ENCODE measurements around the gene ZFP42. TPM values are rescaled to one million over a fixed set of nuclear protein-coding genes. Genes with fewer than 3 reads are reported as not detected.

Gene ZFP42
- total RNA-seq, 1 experiment from 2014 or later = 0.12 TPM

DNA sequence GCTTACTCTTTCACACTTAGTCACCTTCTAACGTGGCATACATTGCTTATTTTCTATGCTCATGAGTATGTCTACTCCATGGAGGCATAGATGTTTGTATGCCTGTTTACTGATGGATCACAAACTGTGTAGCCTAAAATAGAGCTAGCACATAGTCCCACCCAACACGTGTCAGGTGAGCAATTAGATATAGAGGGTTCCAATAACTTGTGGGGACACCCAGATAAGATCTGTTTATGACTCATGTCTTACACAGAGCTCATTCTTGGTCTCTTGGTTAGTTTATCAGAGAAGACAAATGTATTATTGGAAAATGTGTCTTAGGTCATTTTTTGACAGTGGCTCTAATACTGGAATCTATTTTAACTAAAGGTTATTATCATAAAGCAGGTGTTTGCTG is 6.8 kb downstream of the ZFP42 start (continued):
- no peak for TF ChIP-seq YY1 (IDR thresholded peaks at IDR 0.05; ENCODE audit: extremely low read depth, insufficient replicate concordance, low read depth, low read length)
- no peak for TF ChIP-seq EZH2 (IDR thresholded peaks at IDR 0.05)
- TF ChIP-seq TCF7L2 (IDR thresholded peaks at IDR 0.05; ENCODE audit: borderline replicate concordance, extremely low read depth, insufficient read depth, insufficient read length) = no peak
- TF ChIP-seq, protein P1, sequence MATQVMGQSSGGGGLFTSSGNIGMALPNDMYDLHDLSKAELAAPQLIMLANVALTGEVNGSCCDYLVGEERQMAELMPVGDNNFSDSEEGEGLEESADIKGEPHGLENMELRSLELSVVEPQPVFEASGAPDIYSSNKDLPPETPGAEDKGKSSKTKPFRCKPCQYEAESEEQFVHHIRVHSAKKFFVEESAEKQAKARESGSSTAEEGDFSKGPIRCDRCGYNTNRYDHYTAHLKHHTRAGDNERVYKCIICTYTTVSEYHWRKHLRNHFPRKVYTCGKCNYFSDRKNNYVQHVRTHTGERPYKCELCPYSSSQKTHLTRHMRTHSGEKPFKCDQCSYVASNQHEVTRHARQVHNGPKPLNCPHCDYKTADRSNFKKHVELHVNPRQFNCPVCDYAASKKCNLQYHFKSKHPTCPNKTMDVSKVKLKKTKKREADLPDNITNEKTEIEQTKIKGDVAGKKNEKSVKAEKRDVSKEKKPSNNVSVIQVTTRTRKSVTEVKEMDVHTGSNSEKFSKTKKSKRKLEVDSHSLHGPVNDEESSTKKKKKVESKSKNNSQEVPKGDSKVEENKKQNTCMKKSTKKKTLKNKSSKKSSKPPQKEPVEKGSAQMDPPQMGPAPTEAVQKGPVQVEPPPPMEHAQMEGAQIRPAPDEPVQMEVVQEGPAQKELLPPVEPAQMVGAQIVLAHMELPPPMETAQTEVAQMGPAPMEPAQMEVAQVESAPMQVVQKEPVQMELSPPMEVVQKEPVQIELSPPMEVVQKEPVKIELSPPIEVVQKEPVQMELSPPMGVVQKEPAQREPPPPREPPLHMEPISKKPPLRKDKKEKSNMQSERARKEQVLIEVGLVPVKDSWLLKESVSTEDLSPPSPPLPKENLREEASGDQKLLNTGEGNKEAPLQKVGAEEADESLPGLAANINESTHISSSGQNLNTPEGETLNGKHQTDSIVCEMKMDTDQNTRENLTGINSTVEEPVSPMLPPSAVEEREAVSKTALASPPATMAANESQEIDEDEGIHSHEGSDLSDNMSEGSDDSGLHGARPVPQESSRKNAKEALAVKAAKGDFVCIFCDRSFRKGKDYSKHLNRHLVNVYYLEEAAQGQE (IDR thresholded peaks at IDR 0.05; ENCODE audit: low read depth) = no peak
- no peak for TF ChIP-seq ELF1 (IDR thresholded peaks at IDR 0.05; ENCODE audit: borderline replicate concordance, low read depth)

DNA sequence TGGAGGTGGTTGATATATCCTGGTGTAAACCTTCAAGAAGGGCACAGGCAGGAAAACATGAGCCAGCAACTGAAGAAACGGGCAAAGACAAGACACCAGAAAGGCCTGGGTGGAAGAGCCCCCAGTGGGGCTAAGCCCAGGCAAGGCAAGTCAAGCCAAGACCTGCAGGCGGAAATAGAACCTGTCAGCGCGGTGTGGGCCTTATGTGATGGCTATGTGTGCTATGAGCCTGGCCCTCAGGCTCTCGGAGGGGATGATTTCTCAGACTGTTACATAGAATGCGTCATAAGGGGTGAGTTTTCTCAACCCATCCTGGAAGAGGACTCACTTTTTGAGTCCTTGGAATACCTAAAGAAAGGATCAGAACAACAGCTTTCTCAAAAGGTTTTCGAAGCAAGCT is 7.2 kb downstream of the ZFP42 start:
- ChIA-PET CTCF (interaction anchor here (1.0 kb wide), 1 partner anchor 9 kb away, joined by 4 read pairs; no protein-coding TSS in a partner anchor), RAD21 (ENCODE audit: low non-redundant PET in 1 of 2, low total read pairs in 2 of 2, uncharacterized antibody in 2 of 2, unreplicated experiment in 2 of 2) (interaction anchor here in 1 of 2 experiments (1.0 kb wide), 1 partner anchor 58 kb away, joined by 3 read pairs; no protein-coding TSS in a partner anchor), POLR2A (interaction anchor here (1.4 to 1.5 kb wide), 2 partner anchors 10 to 13 kb away, joined by 3 to 6 read pairs; no protein-coding TSS in a partner anchor)
- Histone ChIP-seq H3K27me3 (ENCODE audit: insufficient read depth, low read length) (no peaks in the 10 kb centered on the region), H3K79me2 (ENCODE audit: insufficient read depth, low read length) (no peaks in the 10 kb centered on the region), H3K36me3 (ENCODE audit: control insufficient read depth in 1 of 2, insufficient read depth in 2 of 2, low read length in 2 of 2) (no peaks in the 10 kb centered on the region), H3K9ac (ENCODE audit: low read length) (no peak overlapping the region), H3K27ac (ENCODE audit: low read depth, low read length) (no peak overlapping the region), H3K4me2 (ENCODE audit: low read length) (peak overlapping the region; percentile 51), H3K4me1 (ENCODE audit: control insufficient read depth in 1 of 2, insufficient read depth in 2 of 2, low read length in 2 of 2) (peaks cover 8 to 15% of the 10 kb centered on the region in 2 experiments; a peak in 3 of 4 replicates), H3K9me3 (ENCODE audit: control insufficient read depth in 1 of 2, insufficient read depth in 1 of 2, low read depth in 1 of 2, low read length in 2 of 2) (no peaks in the 10 kb centered on the region), H2AFZ (ENCODE audit: low read depth, low read length, poor library complexity, severe bottlenecking) (no peak overlapping the region), H4K20me1 (ENCODE audit: insufficient read depth) (no peaks in the 10 kb centered on the region), H3K9me2 (ENCODE audit: insufficient read depth) (no peaks in the 10 kb centered on the region), H3K4me3 (replicated peaks in 1 of 2; ENCODE audit: low read depth in 1 of 2, low read length in 2 of 2) (no peak overlapping the region)
- DNase-seq (ENCODE audit: low read depth, low spot score) = no peak
- intact Hi-C loops (cut with micrococcal nuclease) = no loop called here
- TF ChIP-seq FOSL1 (IDR thresholded peaks at IDR 0.05; ENCODE audit: low read depth) = no peak
- TF ChIP-seq ZFX (IDR thresholded peaks at IDR 0.05) = no peak
- no peak for TF ChIP-seq SIN3A (IDR thresholded peaks at IDR 0.05; ENCODE audit: low read depth)
- TF ChIP-seq JUND (IDR thresholded peaks at IDR 0.05) = no peak
- TF ChIP-seq, protein P2, sequence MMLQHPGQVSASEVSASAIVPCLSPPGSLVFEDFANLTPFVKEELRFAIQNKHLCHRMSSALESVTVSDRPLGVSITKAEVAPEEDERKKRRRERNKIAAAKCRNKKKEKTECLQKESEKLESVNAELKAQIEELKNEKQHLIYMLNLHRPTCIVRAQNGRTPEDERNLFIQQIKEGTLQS (IDR thresholded peaks at IDR 0.05) = no peak
- TF ChIP-seq, protein P3, sequence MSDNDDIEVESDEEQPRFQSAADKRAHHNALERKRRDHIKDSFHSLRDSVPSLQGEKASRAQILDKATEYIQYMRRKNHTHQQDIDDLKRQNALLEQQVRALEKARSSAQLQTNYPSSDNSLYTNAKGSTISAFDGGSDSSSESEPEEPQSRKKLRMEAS (IDR thresholded peaks at IDR 0.05) = no peak
- no peak for TF ChIP-seq POLR2A (IDR thresholded peaks at IDR 0.05; ENCODE audit: borderline replicate concordance, extremely low read depth, insufficient read depth, insufficient read length)
- TF ChIP-seq, protein P4, sequence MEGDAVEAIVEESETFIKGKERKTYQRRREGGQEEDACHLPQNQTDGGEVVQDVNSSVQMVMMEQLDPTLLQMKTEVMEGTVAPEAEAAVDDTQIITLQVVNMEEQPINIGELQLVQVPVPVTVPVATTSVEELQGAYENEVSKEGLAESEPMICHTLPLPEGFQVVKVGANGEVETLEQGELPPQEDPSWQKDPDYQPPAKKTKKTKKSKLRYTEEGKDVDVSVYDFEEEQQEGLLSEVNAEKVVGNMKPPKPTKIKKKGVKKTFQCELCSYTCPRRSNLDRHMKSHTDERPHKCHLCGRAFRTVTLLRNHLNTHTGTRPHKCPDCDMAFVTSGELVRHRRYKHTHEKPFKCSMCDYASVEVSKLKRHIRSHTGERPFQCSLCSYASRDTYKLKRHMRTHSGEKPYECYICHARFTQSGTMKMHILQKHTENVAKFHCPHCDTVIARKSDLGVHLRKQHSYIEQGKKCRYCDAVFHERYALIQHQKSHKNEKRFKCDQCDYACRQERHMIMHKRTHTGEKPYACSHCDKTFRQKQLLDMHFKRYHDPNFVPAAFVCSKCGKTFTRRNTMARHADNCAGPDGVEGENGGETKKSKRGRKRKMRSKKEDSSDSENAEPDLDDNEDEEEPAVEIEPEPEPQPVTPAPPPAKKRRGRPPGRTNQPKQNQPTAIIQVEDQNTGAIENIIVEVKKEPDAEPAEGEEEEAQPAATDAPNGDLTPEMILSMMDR (IDR thresholded peaks at IDR 0.05 in 2 of 3, conservative IDR thresholded peaks at IDR 0.05 in 1 of 3; ENCODE audit: borderline replicate concordance in 1 of 3, insufficient read depth in 1 of 3, low read depth in 2 of 3, low read length in 2 of 3) = no peak
- TF ChIP-seq SP1 (IDR thresholded peaks at IDR 0.05; ENCODE audit: low read depth) = no peak
- TF ChIP-seq EZH2 (IDR thresholded peaks at IDR 0.05) = no peak
- TF ChIP-seq, protein P1 (IDR thresholded peaks at IDR 0.05; ENCODE audit: low read depth) = no peak
- ATAC-seq = peak; percentile 67
- no TSS peak for BruUV-seq (replicated peaks)
